Neuronal stem cell (in vitro differentiated cells): ENCODE data around the gene C17orf50.
"Not testable (repeated sequence)": the region's sequence is repeated elsewhere in the genome, so short reads cannot be mapped to it uniquely, and the experiment has no call there.

ENCODE experiments used
- DNase-seq: peaks from one replicate; pipeline ENCODE4 v3.0.0-alpha.2; 2013; ENCODE audit warnings: low spot score
- H2AFZ ChIP-seq: one replicate; pipeline ENCODE4 v1.6.1; 2013; ENCODE audit warnings: mild to moderate bottlenecking, low read length, inconsistent platforms
- H2AK5ac ChIP-seq: 2 replicates; pipeline ENCODE4 v1.6.1; 2013; ENCODE audit warnings: low read depth, mild to moderate bottlenecking, inconsistent platforms, low read length, moderate library complexity, mixed read lengths
- H2BK120ac ChIP-seq: 2 replicates; pipeline ENCODE4 v1.6.1; 2013; ENCODE audit warnings: low read depth, mild to moderate bottlenecking, inconsistent platforms, low read length, moderate library complexity, mixed read lengths
- H2BK12ac ChIP-seq: one replicate; pipeline ENCODE4 v1.6.1; 2013; ENCODE audit warnings: low read length, inconsistent platforms
- H2BK15ac ChIP-seq: 2 replicates; pipeline ENCODE4 v1.6.1; 2013; ENCODE audit warnings: mild to moderate bottlenecking, low read length, inconsistent platforms, mixed read lengths
- H2BK5ac ChIP-seq: one replicate; pipeline ENCODE4 v1.6.1; 2013; ENCODE audit warnings: inconsistent platforms, mild to moderate bottlenecking, low read length, moderate library complexity
- H3K14ac ChIP-seq: one replicate; pipeline ENCODE4 v1.6.1; 2013; ENCODE audit warnings: low read length, inconsistent platforms
- H3K18ac ChIP-seq: 2 replicates; pipeline ENCODE4 v1.6.1; 2013; ENCODE audit warnings: low read length, inconsistent platforms
- H3K23ac ChIP-seq: 2 replicates; pipeline ENCODE4 v1.6.1; 2013; ENCODE audit warnings: low read depth, mild to moderate bottlenecking, mixed read lengths, low read length, inconsistent platforms; ENCODE audit not compliant: poor library complexity
- H3K27ac ChIP-seq: replicated peaks from 3 replicates; pipeline ENCODE4 v1.5.1; 2013; ENCODE audit warnings: low read length, inconsistent platforms
- H3K27me3 ChIP-seq, 3 experiments: 2 replicates each; pipeline ENCODE4 v1.6.1; 2013; ENCODE audit warnings: low read length in 3 of 3, mild to moderate bottlenecking in 2 of 3, inconsistent platforms in 1 of 3, low read depth in 1 of 3, mixed read lengths in 1 of 3, moderate library complexity in 1 of 3; ENCODE audit not compliant: control insufficient read depth in 3 of 3, insufficient read depth in 3 of 3
- H3K36me3 ChIP-seq, 2 donors: replicated peaks in 1 of 2; 2 replicates each; pipeline ENCODE4 v1.6.1; 2013; ENCODE audit warnings: low read length in 2 of 2; ENCODE audit not compliant: control insufficient read depth in 2 of 2, insufficient read depth in 2 of 2
- H3K4ac ChIP-seq: 2 replicates; pipeline ENCODE4 v1.6.1; 2013; ENCODE audit warnings: inconsistent platforms, mild to moderate bottlenecking, low read length, moderate library complexity
- H3K4me1 ChIP-seq, 2 donors: 1 replicate in 1 of 2; 2 replicates in 1 of 2; pipeline ENCODE4 v1.6.1; 2013; ENCODE audit warnings: low read length in 2 of 2, low read depth in 1 of 2; ENCODE audit not compliant: control insufficient read depth in 2 of 2, insufficient read depth in 1 of 2
- H3K4me2 ChIP-seq: one replicate; pipeline ENCODE4 v1.6.1; 2013; ENCODE audit warnings: mild to moderate bottlenecking, low read length, inconsistent platforms; ENCODE audit not compliant: insufficient read depth, poor library complexity, severe bottlenecking
- H3K4me3 ChIP-seq, 2 donors: 2 replicates each; pipeline ENCODE4 v1.5.1; 2013; ENCODE audit warnings: low read length in 2 of 2, mild to moderate bottlenecking in 2 of 2, inconsistent platforms in 1 of 2, moderate library complexity in 1 of 2
- H3K79me1 ChIP-seq: one replicate; pipeline ENCODE4 v1.6.1; 2013; ENCODE audit warnings: low read depth, mild to moderate bottlenecking, inconsistent platforms, low read length, moderate library complexity
- H3K9ac ChIP-seq: one replicate; pipeline ENCODE4 v1.6.1; 2013; ENCODE audit warnings: mild to moderate bottlenecking, low read depth, low read length, inconsistent platforms; ENCODE audit not compliant: poor library complexity
- H3K9me3 ChIP-seq, 2 donors: replicated peaks in 1 of 2; 2 replicates each; pipeline versions ENCODE3 to v1.6.1; 2013; ENCODE audit warnings: low read length in 2 of 2, mild to moderate bottlenecking in 2 of 2, inconsistent platforms in 1 of 2, low read depth in 1 of 2, mixed read lengths in 1 of 2, moderate library complexity in 1 of 2; ENCODE audit not compliant: control insufficient read depth in 2 of 2, insufficient read depth in 1 of 2
- H4K8ac ChIP-seq: one replicate; pipeline ENCODE4 v1.6.1; 2013; ENCODE audit warnings: low read depth, mild to moderate bottlenecking, inconsistent platforms, low read length, moderate library complexity
- H4K91ac ChIP-seq: one replicate; pipeline ENCODE4 v1.6.1; 2013; ENCODE audit warnings: low read length, low read depth, mild to moderate bottlenecking, inconsistent platforms; ENCODE audit not compliant: poor library complexity
- WGBS, 2 donors: extraction: QIAGEN DNeasy Blood & Tissue Kit; methylation state at CpG; one replicate each; pipeline ENCODE4 v1.1.7; 2013; ENCODE audit warnings: missing lambda C conversion rate in 2 of 2, mixed read lengths in 1 of 2; ENCODE audit not compliant: insufficient read length in 2 of 2, insufficient replicate concordance in 1 of 2; ENCODE audit errors: extremely low coverage in 2 of 2; 5-methylcytosine and 5-hydroxymethylcytosine counted together

C17orf50 gene

DNA sequence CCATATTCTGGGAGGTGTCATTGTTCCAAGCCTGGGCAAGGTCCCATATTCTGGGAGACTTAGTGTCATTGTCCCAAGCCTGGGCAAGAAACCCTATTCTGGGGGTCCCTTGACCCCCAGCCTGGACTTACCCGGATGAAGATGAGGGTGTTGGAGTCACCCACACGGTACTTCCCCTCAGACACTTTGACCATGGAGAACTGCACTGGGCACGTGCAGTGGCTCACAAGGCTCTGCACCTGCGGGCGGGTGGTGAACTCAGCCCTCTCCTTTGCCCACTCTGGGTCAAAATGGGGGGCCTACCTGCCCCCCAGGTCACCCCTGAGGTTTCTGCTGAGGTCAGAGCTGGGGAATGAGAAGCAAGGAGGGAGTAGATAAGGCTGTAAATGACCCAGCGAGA, 11.7 kb upstream of the C17orf50 start:
- Histone ChIP-seq H3K18ac (no peak overlapping the region), H3K27me3 (peaks cover 0 to 41% (median 14%) of the 10 kb centered on the region in 3 experiments), H3K14ac (no peak overlapping the region), H2BK12ac (no peak overlapping the region), H2AK5ac (peak overlapping the region; percentile 6), H3K27ac (no peak overlapping the region), H3K9ac (no peak overlapping the region), H2BK15ac (no peak overlapping the region), H3K4me2 (no peak overlapping the region), H3K36me3 (no peaks in the 10 kb centered on the region), H4K8ac (no peak overlapping the region), H2AFZ (no peak overlapping the region), H3K4ac (no peak overlapping the region), H3K79me1 (no peaks in the 10 kb centered on the region), H3K23ac (no peak overlapping the region), H2BK5ac (no peak overlapping the region), H2BK120ac (no peak overlapping the region), H3K4me3 (no peak overlapping the region), H4K91ac (no peak overlapping the region), H3K4me1 (peaks cover 5 to 7% of the 10 kb centered on the region in 2 donors), H3K9me3 (no peaks in the 10 kb centered on the region)
- DNase-seq, result no peak
- no CpG with 5 or more reads among the region's 6 CpGs for WGBS, 2 donors

DNA sequence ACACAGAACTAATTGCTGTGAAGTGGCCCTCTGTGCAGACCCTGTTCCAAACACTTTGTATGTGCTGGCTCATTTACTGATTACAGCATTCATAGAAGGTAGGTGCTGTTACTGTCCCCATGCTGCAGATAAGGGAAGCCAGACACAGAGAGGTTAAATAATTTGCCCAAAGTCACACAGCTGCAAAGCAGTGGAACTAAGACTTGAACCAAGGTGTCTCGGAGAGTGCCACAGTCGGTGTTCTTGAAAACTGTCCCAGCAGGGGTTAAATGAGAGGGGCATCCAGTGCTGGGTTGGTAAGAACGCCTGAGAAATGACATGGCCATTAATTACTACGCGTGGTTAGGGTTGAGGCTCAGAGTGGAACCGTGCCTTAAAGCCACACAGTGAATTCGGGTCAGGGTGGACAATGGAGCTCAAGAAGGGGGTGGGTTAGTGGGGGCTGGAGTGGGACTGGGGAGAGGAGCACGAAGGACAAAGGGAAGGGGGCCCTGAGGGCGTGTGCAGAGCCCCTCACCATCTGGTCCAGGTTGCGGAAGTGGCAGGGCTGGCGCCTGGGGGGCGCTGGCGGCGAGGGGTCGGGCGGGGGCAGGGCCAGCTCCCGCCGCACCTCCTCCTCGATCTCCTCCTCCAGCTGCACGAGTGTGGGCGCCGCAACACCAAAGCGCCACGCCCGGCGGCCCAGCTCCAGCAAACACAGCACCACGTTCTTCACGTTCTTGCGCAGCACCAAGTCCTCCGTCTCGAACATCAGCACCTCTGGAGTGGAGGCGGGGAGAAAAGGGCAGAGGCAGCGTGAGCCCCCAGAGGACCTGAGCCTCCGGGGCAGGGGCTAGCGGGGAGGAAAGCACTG, 10.9 kb upstream of the C17orf50 start:
- no CpG with 5 or more reads among the region's 35 CpGs for WGBS, 2 donors
- no peak overlapping the region for H3K4ac ChIP-seq
- H3K4me3 ChIP-seq, result peak overlapping the region in 1 of 2 donors; percentile 12
- H2BK5ac ChIP-seq, result no peak overlapping the region
- peak overlapping the region; percentile 84 for H3K18ac ChIP-seq
- H2AFZ ChIP-seq, result peak overlapping the region; percentile 88
- peaks cover 5 to 7% of the 10 kb centered on the region in 2 donors for H3K4me1 ChIP-seq
- H3K27ac ChIP-seq, result no peak overlapping the region
- no peak overlapping the region for H2BK12ac ChIP-seq
- no peaks in the 10 kb centered on the region for H3K36me3 ChIP-seq
- no peak overlapping the region for H3K14ac ChIP-seq
- no peak overlapping the region for H4K8ac ChIP-seq
- no peaks in the 10 kb centered on the region for H3K79me1 ChIP-seq
- H3K4me2 ChIP-seq, result peak overlapping the region; percentile 51
- peaks cover 0 to 41% (median 14%) of the 10 kb centered on the region in 3 experiments for H3K27me3 ChIP-seq
- H4K91ac ChIP-seq, result no peak overlapping the region
- no peaks in the 10 kb centered on the region for H3K9me3 ChIP-seq
- no peak for DNase-seq
- H3K23ac ChIP-seq, result peak overlapping the region; percentile 52
- H3K9ac ChIP-seq, result peak overlapping the region; percentile 72
- H2BK15ac ChIP-seq, result peak overlapping the region; percentile 5
- H2AK5ac ChIP-seq, result no peak overlapping the region
- H2BK120ac ChIP-seq, result no peak overlapping the region

- Histone ChIP-seq H3K27me3 (peaks cover 0 to 41% (median 14%) of the 10 kb centered on the region in 3 experiments), H2AFZ (peak overlapping the region; percentile 88), H2AK5ac (no peak overlapping the region), H2BK12ac (no peak overlapping the region), H4K8ac (no peak overlapping the region), H3K79me1 (no peaks in the 10 kb centered on the region), H3K36me3 (no peaks in the 10 kb centered on the region), H3K23ac (no peak overlapping the region), H3K9me3 (no peaks in the 10 kb centered on the region), H3K4me2 (peak overlapping the region; percentile 51), H3K4ac (no peak overlapping the region), H2BK5ac (no peak overlapping the region), H3K27ac (no peak overlapping the region), H3K9ac (no peak overlapping the region), H3K14ac (no peak overlapping the region), H3K4me3 (no peak overlapping the region), H4K91ac (no peak overlapping the region), H3K18ac (peak overlapping the region; percentile 84), H2BK120ac (no peak overlapping the region), H2BK15ac (peak overlapping the region; percentile 5), H3K4me1 (peaks cover 5 to 7% of the 10 kb centered on the region in 2 donors)
- DNase-seq, result no peak
- WGBS, 2 donors, result no CpG with 5 or more reads among the region's 10 CpGs
Observed at GRCh38 chr17:35750526-35751395, 9.9 kb upstream of the C17orf50 start.

DNA sequence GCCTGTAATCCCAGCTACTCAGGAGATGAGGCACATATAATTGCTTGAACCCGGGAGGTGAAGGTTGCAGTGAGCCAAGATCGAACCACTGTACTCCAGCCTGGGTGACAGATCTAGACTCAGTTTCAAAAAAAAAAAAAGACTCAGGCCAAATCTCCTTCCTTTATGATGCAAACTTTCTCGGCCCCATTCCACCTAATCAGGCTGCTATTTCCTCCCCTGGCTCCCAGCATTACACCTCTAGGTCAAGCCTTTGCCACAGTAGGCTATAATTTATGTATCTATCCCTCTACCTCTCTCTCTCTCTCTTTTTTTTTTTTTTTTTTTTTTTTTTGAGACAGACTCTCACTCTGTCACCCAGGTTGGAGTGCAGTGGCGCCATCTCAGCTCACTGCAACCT, 9.1 kb upstream of the C17orf50 start:
- not testable (repeated sequence) for H3K4me2 ChIP-seq, H2BK15ac ChIP-seq, H2AK5ac ChIP-seq, H4K91ac ChIP-seq, H2AFZ ChIP-seq, H3K79me1 ChIP-seq, H3K23ac ChIP-seq, H3K27ac ChIP-seq, H2BK120ac ChIP-seq, H3K36me3 ChIP-seq, H3K9me3 ChIP-seq, H3K4me1 ChIP-seq, DNase-seq, H3K9ac ChIP-seq, H3K18ac ChIP-seq, H3K4ac ChIP-seq, H4K8ac ChIP-seq, H2BK12ac ChIP-seq, H3K14ac ChIP-seq, H2BK5ac ChIP-seq, H3K4me3 ChIP-seq
- peaks cover 0 to 39% (median 14%) of the 10 kb centered on the region in 3 experiments for H3K27me3 ChIP-seq
- no CpG with 5 or more reads among the region's 4 CpGs for WGBS, 2 donors
